ENCODE data around the gene HMCN1.

The HMCN1 gene

DNA sequence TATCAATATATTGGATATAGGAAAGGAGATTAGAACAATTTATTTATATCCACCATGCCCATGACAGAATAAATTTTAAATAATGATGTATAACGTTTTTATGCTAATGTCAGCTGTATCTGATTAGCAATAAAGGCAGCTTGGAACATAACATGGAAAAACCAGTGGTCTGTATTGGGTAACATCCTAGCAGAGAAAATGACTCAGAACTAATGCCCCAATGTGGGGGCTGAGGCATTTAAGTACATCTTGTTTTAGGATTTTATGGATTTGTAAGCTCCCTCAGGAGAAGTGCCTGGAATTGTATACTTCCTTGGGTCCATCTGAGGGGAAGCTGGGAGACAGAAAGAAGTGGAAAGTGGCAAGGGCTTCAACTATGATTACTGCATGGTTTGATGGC lies 82.3 kb downstream of the HMCN1 start:
- Histone ChIP-seq H3K79me2 (ENCODE audit: insufficient read depth, low read length) (no peaks in the 10 kb centered on the region), H3K9ac (ENCODE audit: low read length) (no peak overlapping the region), H3K4me3 (ENCODE audit: low read depth, low read length, poor library complexity, severe bottlenecking) (no peak overlapping the region), H2AFZ (ENCODE audit: low read length) (no peak overlapping the region), H3F3A (ENCODE audit: insufficient read depth, low read length) (no peaks in the 10 kb centered on the region), H4K20me1 (ENCODE audit: insufficient read depth, low read length) (no peaks in the 10 kb centered on the region), H3K4me1 (ENCODE audit: insufficient read depth, low read length, severe bottlenecking) (no peaks in the 10 kb centered on the region), H3K9me2 (ENCODE audit: low read depth, low read length) (no peaks in the 10 kb centered on the region), H3K36me3 (ENCODE audit: insufficient read depth, low read length) (no peaks in the 10 kb centered on the region), H3K27ac (ENCODE audit: low read depth, low read length, poor library complexity, severe bottlenecking) (no peak overlapping the region), H3K9me3 (ENCODE audit: low read length) (no peaks in the 10 kb centered on the region), H3K27me3 (ENCODE audit: insufficient read depth, low read length) (no peaks in the 10 kb centered on the region), H3K4me2 (ENCODE audit: low read length) (no peak overlapping the region)
- no peak for TF ChIP-seq EZH2 (IDR thresholded peaks at IDR 0.05; ENCODE audit: borderline replicate concordance, low read length)
- TF ChIP-seq, protein P1, sequence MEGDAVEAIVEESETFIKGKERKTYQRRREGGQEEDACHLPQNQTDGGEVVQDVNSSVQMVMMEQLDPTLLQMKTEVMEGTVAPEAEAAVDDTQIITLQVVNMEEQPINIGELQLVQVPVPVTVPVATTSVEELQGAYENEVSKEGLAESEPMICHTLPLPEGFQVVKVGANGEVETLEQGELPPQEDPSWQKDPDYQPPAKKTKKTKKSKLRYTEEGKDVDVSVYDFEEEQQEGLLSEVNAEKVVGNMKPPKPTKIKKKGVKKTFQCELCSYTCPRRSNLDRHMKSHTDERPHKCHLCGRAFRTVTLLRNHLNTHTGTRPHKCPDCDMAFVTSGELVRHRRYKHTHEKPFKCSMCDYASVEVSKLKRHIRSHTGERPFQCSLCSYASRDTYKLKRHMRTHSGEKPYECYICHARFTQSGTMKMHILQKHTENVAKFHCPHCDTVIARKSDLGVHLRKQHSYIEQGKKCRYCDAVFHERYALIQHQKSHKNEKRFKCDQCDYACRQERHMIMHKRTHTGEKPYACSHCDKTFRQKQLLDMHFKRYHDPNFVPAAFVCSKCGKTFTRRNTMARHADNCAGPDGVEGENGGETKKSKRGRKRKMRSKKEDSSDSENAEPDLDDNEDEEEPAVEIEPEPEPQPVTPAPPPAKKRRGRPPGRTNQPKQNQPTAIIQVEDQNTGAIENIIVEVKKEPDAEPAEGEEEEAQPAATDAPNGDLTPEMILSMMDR (IDR thresholded peaks at IDR 0.05; ENCODE audit: low read length): no peak

DNA sequence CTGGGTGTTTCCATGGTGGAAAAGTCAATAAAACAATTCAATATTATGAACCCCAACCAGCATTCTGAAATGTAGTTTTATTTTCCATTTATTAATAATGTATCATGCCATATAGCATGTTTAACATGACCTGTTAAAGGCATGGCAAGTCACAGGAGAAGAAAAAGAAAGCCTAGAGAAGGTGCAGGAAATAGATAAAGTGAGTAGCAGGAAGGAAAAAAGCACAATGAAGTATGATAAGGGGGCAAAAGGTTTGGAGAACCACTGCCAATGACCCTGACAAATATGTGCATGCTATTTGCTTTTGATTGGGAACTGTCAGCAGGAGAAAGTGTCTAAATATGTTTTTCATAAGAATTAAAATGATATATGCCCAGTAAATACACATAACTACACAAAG lies 85.6 kb downstream of the HMCN1 start:
- no peak for TF ChIP-seq EZH2 (IDR thresholded peaks at IDR 0.05; ENCODE audit: borderline replicate concordance, low read length)
- TF ChIP-seq, protein P1 (IDR thresholded peaks at IDR 0.05; ENCODE audit: low read length): no peak
- no peaks in the 10 kb centered on the region for H3K79me2 ChIP-seq (ENCODE audit: insufficient read depth, low read length)
- no peak overlapping the region for H3K4me3 ChIP-seq (ENCODE audit: low read depth, low read length, poor library complexity, severe bottlenecking)
- no peak overlapping the region for H3K4me2 ChIP-seq (ENCODE audit: low read length)
- no peak overlapping the region for H2AFZ ChIP-seq (ENCODE audit: low read length)
- H3K36me3 ChIP-seq (ENCODE audit: insufficient read depth, low read length): no peaks in the 10 kb centered on the region
- no peaks in the 10 kb centered on the region for H3K4me1 ChIP-seq (ENCODE audit: insufficient read depth, low read length, severe bottlenecking)
- H3K9me2 ChIP-seq (ENCODE audit: low read depth, low read length): no peaks in the 10 kb centered on the region
- no peaks in the 10 kb centered on the region for H3K27me3 ChIP-seq (ENCODE audit: insufficient read depth, low read length)
- H4K20me1 ChIP-seq (ENCODE audit: insufficient read depth, low read length): no peaks in the 10 kb centered on the region
- H3K27ac ChIP-seq (ENCODE audit: low read depth, low read length, poor library complexity, severe bottlenecking): no peak overlapping the region
- H3K9me3 ChIP-seq (ENCODE audit: low read length): no peaks in the 10 kb centered on the region
- no peak overlapping the region for H3K9ac ChIP-seq (ENCODE audit: low read length)
- no peaks in the 10 kb centered on the region for H3F3A ChIP-seq (ENCODE audit: insufficient read depth, low read length)

DNA sequence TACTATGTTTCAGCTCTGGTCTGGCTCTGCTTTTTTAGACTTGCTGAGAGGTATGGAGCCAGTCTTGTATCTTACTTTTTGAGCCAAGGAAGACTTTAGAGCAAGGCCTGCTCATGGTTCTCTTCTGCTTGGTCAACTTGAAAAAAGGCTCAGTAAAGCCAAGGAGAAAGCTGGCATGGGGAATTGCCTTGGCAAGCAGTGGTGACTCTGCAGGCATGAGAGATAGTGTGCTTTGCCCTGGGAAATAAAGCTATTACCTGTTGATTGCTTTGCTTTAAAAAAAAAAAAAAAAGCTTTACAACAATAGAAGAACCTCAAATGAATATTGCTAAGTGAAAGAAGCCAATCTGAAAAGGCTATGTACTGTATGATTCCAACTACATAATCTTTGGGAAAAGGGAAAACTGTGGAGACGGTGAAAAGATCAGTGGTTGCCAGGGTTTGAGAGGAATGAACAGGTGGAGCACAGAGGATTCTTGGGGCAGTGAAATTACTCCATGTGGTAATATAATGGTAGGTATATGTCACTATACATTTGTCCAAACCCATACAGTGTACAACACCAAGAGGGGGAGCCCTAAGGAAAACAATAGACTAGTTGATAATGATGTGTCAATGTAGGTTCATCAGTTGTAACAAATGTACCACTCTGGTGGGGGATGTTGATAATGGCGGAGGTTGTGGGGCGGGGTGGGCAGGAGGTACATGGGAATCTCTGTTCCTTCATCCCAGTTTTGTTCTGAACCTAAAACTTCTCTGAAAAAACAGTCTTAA lies 87.6 kb downstream of the HMCN1 start:
- no peak overlapping the region for H2AFZ ChIP-seq (ENCODE audit: low read length)
- TF ChIP-seq, protein P1 (IDR thresholded peaks at IDR 0.05; ENCODE audit: low read length): no peak
- no peak for TF ChIP-seq EZH2 (IDR thresholded peaks at IDR 0.05; ENCODE audit: borderline replicate concordance, low read length)

More for the DNA sequence above, 87.6 kb downstream of the HMCN1 start:
- Histone ChIP-seq H3K9ac (ENCODE audit: low read length) (no peak overlapping the region), H4K20me1 (ENCODE audit: insufficient read depth, low read length) (no peaks in the 10 kb centered on the region), H3K4me2 (ENCODE audit: low read length) (no peak overlapping the region), H3K4me3 (ENCODE audit: low read depth, low read length, poor library complexity, severe bottlenecking) (no peak overlapping the region), H3K79me2 (ENCODE audit: insufficient read depth, low read length) (no peaks in the 10 kb centered on the region), H3K27ac (ENCODE audit: low read depth, low read length, poor library complexity, severe bottlenecking) (no peak overlapping the region), H3K9me3 (ENCODE audit: low read length) (no peaks in the 10 kb centered on the region), H3K4me1 (ENCODE audit: insufficient read depth, low read length, severe bottlenecking) (no peaks in the 10 kb centered on the region), H3K9me2 (ENCODE audit: low read depth, low read length) (no peaks in the 10 kb centered on the region), H3K36me3 (ENCODE audit: insufficient read depth, low read length) (no peaks in the 10 kb centered on the region), H3F3A (ENCODE audit: insufficient read depth, low read length) (no peaks in the 10 kb centered on the region), H3K27me3 (ENCODE audit: insufficient read depth, low read length) (no peaks in the 10 kb centered on the region)
